ENCODE results near the gene VIPR2.

GRCh38 chr7:159127691-159128642, 16.7 kb downstream of the VIPR2 start:
- TF ChIP-seq CTCF (conservative IDR thresholded peaks at IDR 0.05; ENCODE audit: low read depth, low read length): no peak
- TF ChIP-seq EZH2 (IDR thresholded peaks at IDR 0.05; ENCODE audit: borderline replicate concordance, low read depth, low read length, poor library complexity, severe bottlenecking): no peak
